NCI-H1048 (cell line): Measurements from ENCODE around the gene NT5C2.
"Not testable (repeated sequence)": the region's sequence is repeated elsewhere in the genome, so short reads cannot be mapped to it uniquely, and the experiment has no call there.

Experiments
- DNase-seq: peaks from one replicate; lab custom pipeline; 2025; lab: John Stamatoyannopoulos, UW

Gene NT5C2

DNA sequence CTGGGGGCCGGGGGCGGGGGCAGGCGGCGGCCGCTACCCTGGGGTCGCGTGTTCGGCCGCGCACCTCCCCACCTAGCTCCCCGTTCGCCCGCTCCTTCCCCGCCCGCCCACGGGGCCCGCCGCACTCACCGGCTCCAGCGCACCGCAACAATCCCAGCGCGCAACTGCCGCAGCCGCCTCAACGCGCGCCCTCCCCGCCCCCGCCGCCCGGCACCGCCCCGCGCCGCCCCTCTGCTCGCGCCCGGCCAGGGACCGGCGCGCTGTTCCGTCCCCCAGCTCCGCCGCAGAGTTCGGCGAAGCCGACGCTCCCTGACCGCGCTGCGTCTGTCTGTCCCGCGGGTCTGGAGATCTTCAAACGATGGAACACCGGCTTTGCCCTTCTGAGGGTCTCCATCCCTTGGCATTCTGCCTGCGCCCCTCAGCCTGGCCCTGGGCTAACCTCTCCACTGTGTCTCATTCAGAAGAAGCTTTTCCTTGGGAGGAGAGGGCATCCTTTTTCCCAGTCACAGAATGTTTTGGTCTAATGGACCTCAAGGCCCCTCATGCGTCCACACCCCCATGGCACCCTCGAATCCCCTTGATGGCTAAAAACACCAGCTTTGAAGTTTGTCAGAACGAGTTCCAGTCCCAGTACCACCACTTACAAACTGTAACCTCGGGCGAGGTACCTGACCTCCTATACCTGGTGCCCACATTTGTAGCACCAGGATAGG is at the start of gene NT5C2:
Gene NT5C2 (minus strand): TSS at position 166 of the 713 bp plus-strand sequence. CDS start 18,314 bp downstream, outside the sequence.
- peak; percentile 55 for DNase-seq

DNA sequence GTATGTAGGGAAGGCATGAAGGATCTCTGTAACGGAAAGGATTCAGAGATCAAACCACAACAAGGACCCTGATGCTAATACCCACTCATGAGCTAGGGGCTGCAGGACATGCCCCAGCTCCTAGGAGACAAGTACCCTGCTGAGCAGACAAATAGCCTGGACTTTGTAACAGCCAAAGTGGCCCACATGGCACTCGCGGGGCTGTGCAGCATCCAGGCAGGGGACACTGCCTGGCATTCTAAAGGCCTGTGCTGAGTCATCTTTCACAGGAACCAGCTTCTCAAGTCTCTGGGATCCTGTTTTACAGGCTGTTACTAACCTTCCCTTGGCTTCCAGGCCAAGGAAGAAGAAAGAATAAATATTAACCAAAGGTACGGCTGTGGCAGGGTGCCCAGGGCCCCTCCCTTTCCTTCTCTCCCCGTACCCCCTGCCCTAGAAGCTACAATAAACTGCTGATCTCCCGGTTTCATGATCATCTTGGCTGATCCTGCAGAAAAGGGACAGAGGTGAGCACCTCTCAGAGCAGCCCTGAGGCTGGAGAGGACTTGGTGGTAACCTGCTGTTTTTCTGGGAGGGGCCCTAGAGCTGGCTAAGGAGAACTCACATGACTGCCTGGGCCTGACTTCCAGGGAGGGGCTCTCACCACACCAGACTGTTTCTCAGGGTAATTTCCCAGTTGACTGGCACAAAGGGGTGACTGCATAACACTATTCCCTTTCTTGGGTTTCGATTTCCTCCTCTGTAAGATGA is 48.4 kb upstream of the NT5C2 start:
- no peak for DNase-seq

DNA sequence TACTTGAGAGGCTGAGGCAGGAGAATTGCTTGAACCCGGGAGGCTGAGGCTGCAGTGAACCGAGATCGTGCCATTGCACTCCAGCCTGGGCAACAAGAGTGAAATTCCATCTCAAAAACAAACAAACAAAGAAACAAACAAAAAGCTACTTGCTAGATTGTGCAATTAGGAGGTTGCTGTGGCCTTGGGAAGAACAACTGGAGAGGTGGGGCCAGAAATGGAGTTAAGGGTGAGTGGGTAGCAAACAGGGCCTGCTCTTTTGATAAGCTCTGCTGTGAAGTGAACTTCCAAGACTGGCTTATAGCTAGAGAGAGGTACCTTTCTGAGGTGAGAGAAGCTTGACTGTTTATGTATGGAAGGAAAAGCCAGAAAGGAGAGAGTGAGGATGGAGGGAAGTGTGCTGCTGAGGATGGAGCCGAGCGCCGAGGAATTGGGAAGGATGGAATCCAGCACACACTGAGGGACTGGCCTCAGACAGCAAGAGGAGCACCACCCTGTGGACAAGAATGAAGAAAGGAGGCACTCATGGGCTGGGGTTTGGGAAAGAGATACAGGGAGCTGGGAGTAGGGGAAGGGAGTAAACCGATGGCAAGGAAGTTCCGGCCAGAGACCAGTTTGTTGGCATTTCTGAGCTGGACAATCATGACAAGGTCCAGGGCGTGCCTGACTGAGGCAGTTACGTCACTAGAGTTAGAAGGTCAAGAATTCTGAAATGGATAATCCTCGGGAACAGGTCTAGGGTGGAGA is 45.6 kb upstream of the NT5C2 start:
- DNase-seq: no peak

DNA sequence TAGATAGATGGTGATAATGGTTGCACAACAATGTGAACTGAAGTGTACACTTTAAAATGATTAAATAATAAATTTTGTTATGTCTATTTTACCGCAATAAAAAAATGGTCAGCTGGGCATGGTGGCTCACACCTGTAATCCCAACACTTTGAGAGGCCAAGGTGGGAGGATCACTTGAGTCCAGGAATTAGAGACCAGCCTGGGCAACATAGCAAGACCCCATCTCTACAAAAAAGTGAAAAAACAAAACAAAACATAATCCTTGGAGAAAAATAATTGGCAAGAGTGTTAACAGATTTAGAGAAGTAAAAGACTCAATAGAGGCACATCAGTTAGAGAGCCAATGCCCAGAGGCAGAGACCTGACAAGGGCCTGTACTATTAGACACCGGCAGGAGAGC is 42.7 kb upstream of the NT5C2 start:
- DNase-seq: no peak

DNA sequence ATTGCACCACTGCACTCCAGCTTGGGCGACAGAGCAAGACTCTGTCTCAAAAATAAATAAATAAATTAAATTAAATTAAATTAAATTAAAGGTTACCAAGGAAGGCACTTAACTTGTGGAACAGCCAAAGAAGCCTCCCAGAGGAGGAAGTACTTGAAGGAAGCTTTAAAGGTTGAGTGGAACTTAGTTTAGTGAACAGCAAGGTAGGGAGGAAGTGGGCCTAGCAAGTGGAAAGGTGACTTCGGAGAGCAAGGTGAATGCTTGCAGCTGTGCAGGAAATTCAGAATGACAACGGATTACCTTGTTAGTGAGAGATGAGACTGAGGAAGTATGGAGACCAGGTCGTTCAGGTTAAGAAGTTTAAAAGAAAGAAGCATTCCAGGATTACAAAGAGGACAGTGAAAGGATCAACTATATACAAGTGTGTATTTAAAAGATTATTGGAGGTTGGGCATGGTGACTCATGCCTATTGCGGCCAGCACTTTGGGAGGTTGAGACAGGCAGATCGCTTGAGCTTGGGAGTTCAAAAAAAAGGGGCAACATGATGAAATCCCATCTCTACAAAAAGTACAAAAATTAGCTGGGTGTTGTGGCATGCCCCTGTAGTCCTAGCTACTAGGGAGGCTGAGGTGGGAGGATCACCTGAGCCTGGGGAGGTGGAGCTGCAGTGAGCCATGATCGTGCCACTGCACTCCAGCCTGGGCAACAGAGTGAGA is 39.9 kb upstream of the NT5C2 start:
- no peak for DNase-seq

DNA sequence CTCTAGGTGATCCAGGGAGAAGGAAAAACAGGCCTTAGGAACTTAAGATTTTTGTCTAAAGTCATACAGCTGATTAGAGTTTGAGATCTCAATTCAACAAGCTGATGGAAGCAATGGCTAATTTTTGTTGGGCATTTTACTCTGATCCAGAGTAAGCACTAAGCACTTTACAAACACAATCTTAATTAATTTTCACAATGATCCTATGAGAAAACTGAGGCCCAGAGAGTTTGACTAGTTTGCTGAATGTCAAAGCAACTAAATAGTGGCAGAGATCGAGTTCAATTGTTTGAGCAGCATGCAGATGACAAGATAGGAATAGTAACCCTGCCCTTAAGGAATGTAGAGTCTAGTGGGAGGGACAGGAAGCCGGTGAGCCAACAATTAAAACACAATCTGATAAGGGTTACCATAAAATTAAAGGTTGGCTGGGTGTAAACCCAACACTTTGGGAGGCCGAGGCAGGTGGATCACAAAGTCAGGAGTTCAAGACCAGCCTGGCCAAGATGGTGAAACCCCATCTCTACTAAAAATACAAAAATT is 39.1 kb upstream of the NT5C2 start:
- DNase-seq: no peak

DNA sequence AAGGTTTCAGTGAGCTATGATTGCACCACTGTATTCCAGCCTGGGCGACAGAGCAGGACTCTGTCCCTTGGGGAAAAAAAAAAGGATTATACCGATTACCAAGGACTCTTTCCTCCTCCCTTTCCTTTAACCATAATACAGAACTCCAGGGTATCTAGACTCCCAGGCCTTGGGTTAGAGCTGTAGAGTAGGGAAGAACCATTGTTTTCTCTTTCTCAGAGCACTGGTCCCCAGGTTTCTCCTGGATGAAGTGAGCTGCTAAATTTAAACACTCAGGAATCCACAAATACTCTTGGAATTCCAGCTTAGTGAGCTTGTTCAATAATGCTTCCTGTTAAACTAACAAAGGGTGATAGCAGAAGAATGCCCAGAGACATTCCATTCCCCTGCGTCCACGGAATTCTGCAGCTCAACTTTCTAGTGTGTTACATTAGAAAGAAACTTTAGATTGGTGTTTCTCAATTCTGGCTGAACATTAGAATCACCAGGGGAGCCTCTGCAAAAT is 38.0 kb upstream of the NT5C2 start:
- DNase-seq: no peak

DNA sequence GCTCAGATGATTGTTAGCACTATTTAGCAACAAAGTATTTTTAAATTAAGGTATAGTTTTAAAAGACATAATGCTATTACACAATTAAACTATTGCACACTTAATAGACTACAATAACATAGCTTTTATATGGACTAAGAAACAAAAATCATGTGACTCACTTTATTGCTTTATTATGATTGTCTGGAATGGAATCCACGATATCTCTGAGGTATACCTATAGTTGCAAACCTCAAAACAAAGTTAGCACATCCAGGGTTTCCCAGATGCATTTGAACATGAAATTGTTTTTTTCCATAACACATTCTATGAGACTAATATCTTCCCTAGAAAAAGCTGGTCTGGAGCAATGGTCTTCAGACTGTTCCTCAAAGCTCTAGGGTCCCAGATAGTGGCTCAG is 34.3 kb upstream of the NT5C2 start:
- DNase-seq: no peak

DNA sequence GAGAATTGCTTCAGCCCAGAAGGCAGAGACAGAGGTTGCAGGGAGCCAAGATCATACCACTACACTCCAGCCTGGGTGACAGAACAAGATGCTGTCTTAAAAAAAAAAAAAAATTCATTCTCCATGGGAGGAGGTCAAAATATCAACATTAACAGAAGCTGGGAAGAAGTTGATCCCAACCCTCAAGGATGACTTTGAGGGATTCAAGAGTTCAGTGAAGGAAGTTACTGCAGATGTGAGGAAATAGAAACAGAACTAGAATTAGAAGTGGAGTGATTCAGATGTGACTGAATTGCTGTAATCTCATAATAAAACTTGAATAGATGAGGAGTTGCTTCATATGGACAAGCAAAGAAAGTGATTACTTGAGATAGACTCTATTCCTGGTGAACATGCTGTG is 32.9 kb upstream of the NT5C2 start:
- no peak for DNase-seq

DNA sequence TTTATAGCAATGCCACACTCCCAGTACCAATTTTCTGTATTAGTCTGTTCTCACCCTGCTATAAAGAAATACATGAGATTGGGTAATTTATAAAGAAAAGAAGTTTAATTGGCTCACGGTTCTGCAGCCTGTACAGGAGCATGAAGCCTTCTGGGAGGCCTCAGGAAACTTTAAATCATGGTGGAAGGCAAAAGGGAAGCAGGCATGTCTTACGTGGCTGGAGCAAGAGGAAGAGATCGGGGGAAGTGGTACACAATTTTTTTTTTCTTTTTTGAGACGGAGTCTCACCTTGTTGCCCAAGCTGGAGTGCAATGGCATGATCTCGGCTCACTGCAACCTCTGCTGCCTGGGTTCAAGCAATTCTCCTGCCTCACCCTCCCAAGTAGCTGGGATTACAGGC is 31.6 kb upstream of the NT5C2 start:
- DNase-seq: not testable (repeated sequence)

DNA sequence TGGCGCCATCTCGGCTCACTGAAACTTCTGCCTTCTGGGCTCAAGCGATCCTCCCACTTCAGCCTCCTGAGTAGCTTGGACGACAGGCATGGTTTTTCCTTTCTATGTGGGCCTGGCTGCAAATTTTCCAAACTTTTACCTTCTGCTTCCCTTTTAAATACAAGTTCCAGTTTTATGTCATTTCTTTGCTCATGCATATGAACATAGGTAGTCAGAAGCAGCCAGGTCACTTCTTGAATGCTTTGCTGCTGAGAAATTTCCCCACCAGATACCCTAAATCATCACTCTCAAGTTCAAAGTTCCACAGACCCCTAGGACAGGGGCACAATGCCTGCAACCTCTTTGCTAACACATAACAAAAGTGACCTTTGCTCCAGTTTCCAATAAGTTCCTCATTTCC is 31.1 kb upstream of the NT5C2 start:
- no peak for DNase-seq

DNA sequence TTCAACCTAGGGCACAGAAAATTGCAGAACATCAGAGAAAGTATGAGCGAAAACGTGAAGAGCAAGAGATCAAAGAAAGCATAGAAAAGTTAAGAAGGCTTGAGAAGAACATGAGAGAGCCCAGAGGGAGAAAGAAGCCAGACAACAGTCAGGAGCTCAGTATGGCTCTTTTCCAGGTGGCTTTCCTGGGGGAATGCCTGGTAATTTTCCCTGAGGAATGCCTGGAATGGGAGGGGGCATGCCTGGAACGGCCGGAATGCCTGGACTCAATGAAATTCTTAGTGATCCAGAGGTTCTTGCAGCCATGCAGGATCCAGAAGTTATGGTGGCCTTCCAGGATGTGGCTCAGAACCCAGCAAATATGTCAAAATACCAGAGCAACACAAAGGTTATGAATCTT is 23.3 kb upstream of the NT5C2 start:
- not testable (repeated sequence) for DNase-seq

DNA sequence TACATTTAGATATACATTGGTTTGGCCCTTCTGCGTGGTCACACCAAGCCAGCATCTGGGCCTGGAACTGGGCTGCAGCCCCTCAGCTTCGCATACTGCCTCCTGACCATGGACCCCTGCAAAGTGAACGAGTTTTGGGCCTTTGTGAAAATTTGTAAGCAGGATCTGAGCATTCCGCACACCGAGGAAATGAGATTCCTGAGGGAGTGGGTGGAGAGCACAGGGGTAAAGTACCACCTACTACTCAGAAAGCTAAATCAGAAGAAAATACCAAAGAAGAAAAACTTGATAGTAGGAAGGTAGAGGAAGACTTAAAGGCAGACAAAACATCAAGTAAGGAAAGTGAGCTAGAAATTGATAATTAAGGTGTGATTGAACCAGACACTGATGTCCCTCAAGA is 22.5 kb upstream of the NT5C2 start:
- no peak for DNase-seq

DNA sequence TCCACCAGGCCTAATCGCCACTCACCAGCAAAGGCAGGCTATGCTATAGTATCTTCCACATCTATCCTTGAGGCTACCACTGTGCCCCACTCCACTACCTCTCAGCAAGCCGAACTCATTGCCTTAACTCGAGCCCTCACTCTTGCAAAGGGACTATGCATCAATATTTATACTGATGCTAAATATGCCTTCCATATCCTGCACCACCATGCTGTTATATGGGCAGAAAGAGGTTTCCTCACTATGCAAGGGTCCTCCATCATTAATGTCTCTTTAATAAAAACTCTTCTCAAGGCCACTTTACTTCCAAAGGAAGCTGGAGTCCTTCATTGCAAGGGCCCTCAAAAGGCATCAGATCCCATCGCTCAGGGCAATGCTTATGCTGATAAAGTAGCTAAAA is 17.2 kb upstream of the NT5C2 start:
- DNase-seq: not testable (repeated sequence)

DNA sequence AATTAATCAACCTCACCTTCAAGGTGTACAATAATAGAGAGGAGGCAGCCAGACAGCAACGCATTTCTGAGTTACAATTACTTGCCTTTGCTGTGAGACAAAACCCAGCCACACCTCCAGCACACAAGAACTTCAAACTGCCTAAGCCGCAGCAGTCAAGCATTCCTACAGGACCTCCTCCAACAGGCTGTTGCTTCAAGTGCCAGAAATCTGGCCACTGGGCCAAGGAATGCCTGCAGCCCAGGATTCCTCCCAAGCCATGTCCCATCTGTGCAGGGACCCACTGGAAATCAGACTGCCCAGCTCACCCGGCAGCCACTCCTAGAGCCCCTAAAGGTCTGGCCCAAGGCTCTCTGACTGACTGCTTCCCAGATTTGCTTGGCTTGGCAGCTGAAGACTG is 14.6 kb upstream of the NT5C2 start:
- not testable (repeated sequence) for DNase-seq

DNA sequence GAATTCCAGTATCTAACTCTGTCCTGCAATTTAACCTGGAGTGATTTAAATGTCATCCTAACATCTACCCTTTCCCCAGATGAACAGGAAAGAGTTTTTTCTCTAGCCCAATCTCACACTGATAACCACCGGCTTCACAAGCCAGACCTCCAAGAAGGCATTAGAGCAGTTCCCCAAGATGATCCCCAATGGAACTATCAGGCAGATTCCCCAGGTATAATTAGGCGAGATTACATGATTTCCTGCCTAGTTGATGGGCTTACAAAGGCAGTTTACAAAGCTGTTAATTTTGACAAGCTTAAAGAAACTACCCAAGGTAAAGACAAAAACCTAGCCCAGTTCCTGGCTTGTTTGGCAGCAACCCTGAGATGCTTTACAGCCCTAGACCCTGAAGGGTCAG is 14.1 kb upstream of the NT5C2 start:
- DNase-seq: no peak

DNA sequence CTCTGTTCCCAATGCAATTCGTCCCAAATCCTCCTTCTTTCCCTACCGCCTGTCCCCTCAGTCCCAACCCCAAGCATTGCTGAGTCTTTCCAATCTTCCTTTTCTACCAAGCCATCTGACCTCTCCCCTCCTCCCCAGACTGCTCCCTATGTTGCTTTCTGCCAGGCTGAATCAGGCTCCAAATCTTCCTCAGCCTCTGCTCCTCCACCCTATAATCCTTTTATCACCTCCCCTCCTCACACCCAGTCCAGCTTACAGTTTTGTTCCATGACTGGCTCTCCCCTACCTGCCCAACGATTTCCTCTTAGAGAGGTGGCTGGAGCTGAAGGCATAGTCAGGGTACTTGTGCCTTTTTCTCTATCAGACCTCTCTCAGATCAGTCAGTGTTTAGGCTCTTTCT is 13.6 kb upstream of the NT5C2 start:
- not testable (repeated sequence) for DNase-seq

DNA sequence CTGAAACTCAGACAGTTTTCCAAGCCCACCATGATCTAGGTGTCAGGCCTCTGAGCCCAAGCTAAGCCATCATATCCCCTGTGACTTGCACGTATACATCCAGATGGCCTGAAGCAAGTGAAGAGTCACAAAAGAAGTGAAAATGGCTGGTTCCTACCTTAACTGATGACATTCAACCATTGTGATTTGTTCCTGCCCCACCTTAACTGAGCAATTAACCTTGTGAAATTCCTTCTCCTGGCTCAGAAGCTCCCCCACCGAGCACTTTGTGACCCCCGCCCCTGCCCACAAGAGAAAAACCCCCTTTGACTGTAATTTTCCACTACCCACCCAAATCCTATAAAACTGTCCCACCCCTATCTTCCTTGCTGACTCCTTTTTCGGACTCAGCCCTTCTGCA is 12.3 kb upstream of the NT5C2 start:
- not testable (repeated sequence) for DNase-seq

DNA sequence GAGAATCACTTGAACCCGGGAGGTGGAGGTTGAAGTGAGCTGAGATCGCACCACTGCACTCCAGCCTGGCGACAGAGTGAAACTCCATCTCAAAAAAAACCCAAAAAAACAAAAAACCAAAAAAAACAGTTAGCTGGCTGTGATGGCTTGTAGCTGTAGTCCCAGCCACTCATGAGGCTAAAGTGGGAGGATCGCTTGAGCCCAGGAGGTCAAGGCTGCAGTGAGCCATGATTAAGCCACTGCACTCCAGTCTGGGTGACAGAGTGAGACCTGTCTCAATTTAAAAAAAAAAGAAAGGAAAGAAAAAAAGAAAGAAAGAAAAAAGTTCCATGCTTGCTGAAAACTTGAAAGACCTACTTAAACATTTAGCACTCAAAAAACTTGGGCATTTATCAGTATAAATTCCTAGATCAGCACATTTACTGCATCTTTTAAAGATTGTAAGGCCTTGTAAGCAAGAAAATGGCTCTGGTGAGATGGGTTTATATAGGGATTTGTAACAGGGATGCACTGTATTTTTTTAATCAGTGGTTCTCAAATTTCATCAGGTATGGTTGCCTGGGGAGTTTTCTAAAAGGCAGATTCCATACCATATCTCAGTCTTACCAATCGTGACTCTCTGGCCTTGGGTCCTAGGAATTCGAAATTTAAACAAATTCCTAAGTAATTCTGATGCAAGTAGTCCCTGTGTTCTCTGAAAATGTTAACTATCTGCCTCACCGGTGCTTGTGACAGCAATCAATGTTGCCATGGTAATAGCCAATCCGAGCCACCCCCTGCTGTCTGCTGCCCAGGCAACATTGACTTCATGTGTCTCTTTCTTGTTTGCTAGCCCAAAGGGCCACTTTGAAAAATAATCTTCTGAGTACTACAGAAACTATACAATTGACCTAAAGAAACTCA is 11.5 kb upstream of the NT5C2 start:
- no peak for DNase-seq

DNA sequence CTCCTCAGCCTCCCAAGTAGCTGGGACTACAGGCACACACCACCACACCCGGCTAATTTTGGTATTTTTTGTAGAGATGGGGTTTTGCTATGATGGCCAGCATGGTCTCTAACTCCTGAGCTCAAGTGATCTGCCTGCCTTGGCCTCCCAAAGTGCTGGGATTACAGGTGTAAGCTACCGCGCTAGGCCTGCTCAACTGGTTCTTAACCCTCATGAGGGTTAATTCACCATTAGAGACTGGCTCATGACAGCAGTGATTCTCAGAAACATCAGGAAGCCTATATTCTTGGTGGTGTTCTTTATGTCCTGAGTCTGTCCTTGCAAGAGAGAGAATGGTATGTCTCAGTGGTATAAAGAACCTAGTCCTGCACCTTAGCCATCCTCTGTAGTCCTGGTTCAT is 10.4 kb upstream of the NT5C2 start:
- DNase-seq: no peak

DNA sequence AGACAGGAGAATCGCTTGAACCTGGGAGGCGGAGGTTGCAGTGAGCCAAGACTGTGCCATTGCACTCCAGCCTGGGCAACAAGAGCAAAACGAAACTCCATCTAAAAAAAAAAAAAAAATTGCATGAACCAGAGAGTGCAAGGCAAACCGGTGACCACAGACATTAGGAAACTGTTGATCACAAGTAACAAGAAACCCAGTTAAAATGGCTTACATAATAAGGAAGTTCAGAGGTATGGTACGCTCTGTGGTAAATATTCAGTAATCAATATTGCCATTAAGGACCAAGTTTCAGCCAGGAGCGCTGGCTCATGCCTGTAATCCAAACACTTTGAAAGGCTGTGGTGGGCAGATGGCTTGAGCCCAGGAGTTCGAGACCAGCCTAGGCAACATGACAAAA is 9.2 kb upstream of the NT5C2 start:
- DNase-seq: no peak
